ENCODE measurements around the gene TSPAN18.

GRCh38 chr11:44758983-44759382, 32.2 kb downstream of the TSPAN18 start:
- TF ChIP-seq CTCF (IDR thresholded peaks at IDR 0.05; ENCODE audit: control extremely low read depth in 1 of 3, insufficient read depth in 1 of 3, low read depth in 1 of 3, low read length in 3 of 3): no peak
- TF ChIP-seq RFX5 (IDR thresholded peaks at IDR 0.05; ENCODE audit: borderline replicate concordance, low read depth, low read length): no peak
- TF ChIP-seq YY1 (IDR thresholded peaks at IDR 0.05; ENCODE audit: low read depth, low read length): no peak
- TF ChIP-seq POLR2A (IDR thresholded peaks at IDR 0.05; ENCODE audit: control extremely low read depth in 1 of 2, low read depth in 2 of 2, low read length in 2 of 2): no peak
- TF ChIP-seq SUZ12 (IDR thresholded peaks at IDR 0.05; ENCODE audit: low read length): no peak
- TF ChIP-seq EZH2 (IDR thresholded peaks at IDR 0.05; ENCODE audit: low read depth, low read length, severe bottlenecking): no peak
- TF ChIP-seq SP1 (IDR thresholded peaks at IDR 0.05; ENCODE audit: low read depth, low read length): no peak
- no peak for TF ChIP-seq CHD2 (IDR thresholded peaks at IDR 0.05; ENCODE audit: low read length)
